Hematopoietic multipotent progenitor cell treated with erythropoietin and hydrocortisone succinate and interleukin-3 and kit ligand, for 4 days (in vitro differentiated cells): Measurements from ENCODE around the gene TEX55.
"Not testable (repeated sequence)": the region's sequence is repeated elsewhere in the genome, so short reads cannot be mapped to it uniquely, and the experiment has no call there.

Experiments used
- DNase-seq: peaks from one replicate; pipeline ENCODE4 v3.0.0-alpha.2; 2015

TEX55 gene

GRCh38 chr3:119145500-119146167 is at the start of gene TEX55:
TSS of gene TEX55 (plus strand) at chr3:119146165. CDS start at chr3:119146190, 25 bp downstream.
- DNase-seq = peak; percentile 63

DNA sequence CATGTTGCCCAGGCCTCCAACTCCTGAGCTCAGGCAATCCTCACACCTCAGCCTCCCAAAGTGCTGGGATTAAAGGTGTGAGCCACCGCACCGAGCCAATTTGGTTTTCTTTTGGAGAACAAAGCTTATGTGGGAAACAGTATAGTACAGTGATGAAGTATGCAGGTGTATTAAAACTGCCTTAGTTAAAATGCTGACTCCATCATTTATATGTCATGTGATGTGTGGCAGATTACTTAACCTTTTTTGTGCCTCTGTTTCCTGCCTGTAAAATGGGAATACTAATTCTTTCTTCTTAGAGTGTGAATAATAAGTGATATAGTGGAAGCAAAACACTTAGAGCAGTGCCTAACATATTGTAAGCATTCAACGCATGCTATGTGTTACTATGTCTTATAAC is 48.0 kb upstream of the TEX55 start:
- DNase-seq = no peak

DNA sequence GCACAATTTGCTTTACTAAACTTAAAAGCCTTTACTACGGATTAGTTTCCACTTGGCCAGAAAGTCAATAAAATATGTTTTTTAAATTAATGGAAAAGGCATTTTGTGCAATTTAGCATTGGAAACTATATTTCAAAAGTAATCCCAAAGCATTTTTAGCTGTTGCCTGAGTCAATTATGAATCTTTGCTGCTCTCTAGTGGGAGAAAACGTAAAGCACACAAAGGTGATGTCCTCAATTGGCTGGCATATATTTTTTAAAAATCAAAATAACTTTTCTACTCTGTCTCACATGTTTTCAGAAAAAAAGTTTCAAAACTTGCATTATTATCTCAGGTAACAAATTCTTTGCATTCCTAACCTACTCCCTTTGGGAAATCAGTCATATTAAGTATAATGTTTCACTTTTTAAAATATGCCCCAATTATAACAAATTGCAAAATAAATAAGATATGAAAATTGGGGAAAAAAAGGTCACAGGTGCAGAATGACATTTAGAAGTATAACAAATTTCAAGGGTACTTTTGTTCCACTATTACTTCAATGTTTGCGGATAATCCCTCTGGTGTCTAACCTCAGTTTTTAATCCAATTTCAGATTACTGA is 47.2 kb upstream of the TEX55 start:
- DNase-seq = peak; percentile 62

GRCh38 chr3:119099785-119100184 is 46.2 kb upstream of the TEX55 start:
- DNase-seq = no peak

DNA sequence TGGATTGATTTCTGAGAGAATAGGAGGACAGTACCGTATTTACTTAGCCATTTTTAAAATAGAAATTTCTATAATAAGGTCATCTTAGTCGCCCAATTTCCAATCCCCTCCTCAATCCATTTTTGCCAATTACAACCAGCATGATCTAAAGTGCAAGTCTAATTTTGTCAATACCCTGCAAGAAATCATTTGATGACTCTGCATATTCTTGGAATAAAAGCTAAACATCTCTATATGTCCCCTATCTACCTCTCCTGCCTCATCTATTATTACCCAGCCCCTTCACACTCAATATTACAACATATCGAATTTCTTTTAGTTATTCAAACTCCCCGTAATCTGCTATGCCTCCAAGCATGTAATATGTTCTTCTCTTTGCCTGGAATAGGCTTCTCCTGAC is 41.9 kb upstream of the TEX55 start:
- no peak for DNase-seq

- not testable (repeated sequence) for DNase-seq
These were observed 27.6 kb upstream of the TEX55 start for GRCh38 chr3:119118330-119118729.

- DNase-seq = no peak
These were observed 25.5 kb upstream of the TEX55 start for GRCh38 chr3:119120480-119120879.

DNA sequence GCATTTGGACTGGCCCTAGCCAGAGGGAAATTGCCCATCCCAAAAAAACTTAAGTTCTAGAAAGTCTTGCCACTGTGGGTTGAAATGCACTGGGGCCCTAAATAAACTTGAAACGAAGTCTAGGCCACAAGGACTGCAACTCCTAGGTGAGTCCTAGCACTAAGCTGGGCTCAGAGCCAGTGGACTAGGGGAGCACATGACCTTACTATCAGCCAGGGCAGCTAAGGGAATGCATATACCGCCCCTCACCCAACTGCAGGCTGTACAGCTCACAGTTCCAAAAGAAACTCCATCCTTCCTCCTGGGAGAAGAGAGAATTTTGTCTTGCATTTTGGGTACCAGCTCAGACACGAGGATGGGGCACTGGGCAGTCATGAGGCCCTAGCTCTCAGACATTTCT is 23.6 kb upstream of the TEX55 start:
- no peak for DNase-seq

GRCh38 chr3:119125342-119125741 is 20.6 kb upstream of the TEX55 start:
- no peak for DNase-seq

GRCh38 chr3:119125742-119126504 is 20.0 kb upstream of the TEX55 start:
- no peak for DNase-seq

- DNase-seq = not testable (repeated sequence)
These were observed 15.7 kb upstream of the TEX55 start for GRCh38 chr3:119130291-119130690.

- not testable (repeated sequence) for DNase-seq
These were observed 13.7 kb upstream of the TEX55 start for GRCh38 chr3:119132291-119132690.

- not testable (repeated sequence) for DNase-seq
These were observed 6.6 kb upstream of the TEX55 start for GRCh38 chr3:119139360-119139759.

DNA sequence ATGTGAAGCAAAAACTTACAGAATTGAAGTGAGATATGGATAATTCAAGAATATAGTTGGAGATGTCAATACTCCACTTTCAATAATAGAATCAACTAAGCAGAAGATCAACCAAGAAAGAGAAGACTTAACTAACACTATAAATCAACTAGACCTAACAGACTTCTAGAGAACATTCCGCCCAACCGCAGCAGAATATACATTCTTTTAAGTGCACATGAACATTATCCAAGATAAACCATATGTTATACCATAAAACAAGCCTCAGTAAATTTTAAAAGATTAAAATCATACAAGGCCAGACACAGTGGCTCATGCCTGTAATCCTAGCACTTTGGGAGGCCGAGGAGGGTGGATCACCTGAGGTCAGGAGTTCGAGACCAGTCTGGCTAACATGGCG is 5.5 kb upstream of the TEX55 start:
- DNase-seq = no peak

DNA sequence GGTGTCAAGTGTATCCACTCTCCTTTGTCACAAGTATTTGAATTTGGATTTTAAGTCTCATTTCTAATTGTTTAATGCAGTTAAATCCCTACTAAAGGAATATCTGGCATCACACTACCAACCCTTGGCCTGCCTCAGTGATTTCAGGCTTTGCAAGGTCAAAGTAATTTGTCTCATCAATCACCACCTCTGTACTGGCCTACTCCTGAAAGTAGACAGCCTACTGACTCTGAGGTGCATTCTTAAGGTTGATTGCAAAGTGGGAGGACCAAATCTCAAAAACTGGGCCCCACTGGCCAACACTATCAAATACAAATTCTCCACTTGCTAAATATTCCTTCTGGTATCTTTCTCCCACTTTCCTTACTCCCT is 851 bp upstream of the TEX55 start:
- DNase-seq = no peak

DNA sequence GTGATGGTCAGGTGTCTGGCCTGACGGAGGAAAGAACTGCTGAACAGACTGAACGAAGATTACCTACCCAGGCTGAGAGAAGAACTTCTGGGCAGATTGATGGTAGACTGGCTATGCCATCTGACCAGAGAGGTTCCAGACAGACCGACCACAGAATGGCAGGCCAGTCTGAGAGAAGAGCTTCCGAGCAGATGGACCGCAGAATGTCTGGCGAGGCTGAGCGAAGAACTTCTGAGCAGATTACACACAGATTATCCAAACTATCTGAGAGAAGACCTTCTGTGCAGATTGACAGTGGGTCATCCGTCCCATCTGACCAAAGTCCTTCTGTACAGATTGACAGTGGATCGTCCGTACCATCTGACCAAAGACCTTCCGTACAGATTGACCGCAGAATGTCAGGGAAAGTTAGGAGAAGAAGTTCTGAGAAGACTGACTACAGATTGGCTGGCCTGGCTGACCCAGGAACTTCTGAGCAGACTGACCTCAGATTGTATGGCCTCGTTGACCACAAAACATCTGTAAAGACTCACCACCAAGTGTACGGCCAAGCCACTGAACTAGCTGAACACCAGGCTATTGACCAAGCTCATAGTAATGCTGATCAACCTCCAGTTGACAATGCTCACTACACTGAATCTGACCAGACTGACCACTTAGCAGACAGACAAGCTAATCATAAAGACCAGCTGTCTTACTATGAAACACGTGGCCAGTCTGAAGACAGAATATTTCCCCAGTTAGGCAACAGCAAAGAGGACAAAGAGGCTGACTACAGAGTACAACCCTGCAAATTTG is 812 bp downstream of the TEX55 start:
- DNase-seq = no peak

- DNase-seq = no peak
These were observed 1.5 kb downstream of the TEX55 start for GRCh38 chr3:119147494-119147893.

DNA sequence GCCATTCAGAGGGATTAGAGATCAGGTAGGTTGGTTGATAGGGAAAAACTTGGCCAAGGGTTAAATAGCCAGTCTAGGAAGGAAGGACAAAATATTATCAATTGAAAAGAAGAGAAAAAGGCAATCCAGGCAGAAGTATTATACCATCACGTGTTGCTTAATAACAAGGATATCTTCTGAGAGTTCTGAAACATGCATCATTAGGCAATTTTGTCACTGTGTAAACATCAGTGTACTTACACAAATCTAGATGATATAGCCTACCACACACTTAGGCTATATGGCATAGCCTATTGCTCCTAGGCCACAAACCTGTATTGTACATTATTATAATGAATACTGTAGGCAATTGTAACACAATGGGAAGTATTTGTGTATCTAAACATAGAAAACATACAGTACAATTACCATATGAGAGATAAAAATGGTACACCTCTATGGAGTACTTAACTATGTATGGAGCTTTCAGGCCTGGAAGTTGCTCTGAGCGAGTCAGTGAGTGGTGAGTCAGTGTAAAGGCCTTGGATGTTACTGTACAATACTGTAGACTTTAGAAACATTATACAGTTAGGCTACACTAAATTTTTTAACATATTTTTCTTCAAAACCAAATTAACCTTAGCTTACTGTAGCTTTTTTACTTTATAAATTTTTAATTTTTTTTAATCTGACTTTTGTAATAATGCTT is 2.7 kb downstream of the TEX55 start:
- DNase-seq = no peak

GRCh38 chr3:119149484-119149883 is 3.5 kb downstream of the TEX55 start:
- DNase-seq = no peak

GRCh38 chr3:119156868-119157267 is 10.9 kb downstream of the TEX55 start:
- no peak for DNase-seq

DNA sequence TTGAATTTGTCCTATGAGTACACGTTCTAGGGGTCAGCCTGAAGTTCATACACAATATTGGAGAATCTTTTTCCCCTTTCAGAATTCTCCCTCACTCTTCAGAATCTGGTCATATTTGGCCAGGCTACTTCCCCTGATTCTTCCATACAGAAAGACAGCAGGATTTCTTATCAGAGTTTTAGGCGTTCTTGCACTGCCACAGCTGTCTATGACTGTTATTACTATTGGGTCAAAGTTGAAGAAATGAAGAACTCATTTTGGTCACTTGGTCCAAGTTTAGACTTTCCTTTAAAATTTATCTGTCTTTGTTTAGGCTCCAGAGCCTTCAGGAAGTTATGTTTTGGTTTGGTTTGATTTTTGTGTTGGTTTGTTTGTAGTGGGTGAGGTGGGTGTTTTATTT is 12.0 kb downstream of the TEX55 start:
- no peak for DNase-seq

DNA sequence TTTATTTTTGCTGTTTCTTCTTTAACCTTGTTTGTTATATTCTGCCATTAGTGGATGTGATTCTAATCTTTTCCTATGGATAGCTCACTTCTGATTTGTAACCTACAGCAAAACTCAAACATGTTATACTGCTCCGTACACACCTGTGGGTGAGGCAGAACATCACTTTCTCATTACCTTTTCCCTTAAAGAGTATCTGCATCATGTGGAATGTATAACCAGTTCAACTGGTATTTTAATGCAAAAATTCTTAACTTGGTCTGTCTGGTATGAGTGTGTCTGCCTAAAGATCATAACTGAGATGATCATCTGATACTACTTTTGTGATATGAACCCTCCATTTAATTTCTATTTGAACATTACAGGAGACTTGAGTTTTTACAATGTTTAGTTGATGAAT is 14.4 kb downstream of the TEX55 start:
- no peak for DNase-seq

DNA sequence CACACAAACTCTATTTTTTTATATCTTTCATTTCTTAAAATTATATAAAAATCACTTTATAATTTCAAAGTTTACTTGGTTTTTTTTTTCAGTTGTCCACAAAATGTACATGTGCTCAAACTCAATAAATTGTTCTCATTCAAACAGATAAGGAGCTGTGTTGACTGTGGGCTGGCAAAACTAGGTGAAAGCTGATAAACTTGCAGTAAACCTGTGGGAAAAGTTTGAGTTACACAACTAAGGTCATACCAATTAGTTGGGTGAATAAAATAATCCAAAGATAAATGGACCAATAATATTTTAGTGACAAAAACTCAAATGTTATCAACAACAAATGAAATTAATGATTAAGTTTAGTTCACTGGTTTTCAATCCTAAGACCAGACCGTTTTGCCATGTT is 14.8 kb downstream of the TEX55 start:
- no peak for DNase-seq
